HG02623 (cell line): Measurements from ENCODE around the gene CBX7.
"Not testable (repeated sequence)": the region's sequence is repeated elsewhere in the genome, so short reads cannot be mapped to it uniquely, and the experiment has no call there.

Source experiments
- ATAC-seq: cut with Tn5 transposase; IDR thresholded peaks from one replicate; pipeline ENCODE4 v1.9.1; 2021; ENCODE audit warnings: moderate library complexity; ENCODE audit not compliant: unreplicated experiment

CBX7 gene

GRCh38 chr22:39174498-39175352, 22.2 kb upstream of the CBX7 start:
- ATAC-seq, result no peak

- no peak for ATAC-seq
Observed at GRCh38 chr22:39173787-39174497, 21.5 kb upstream of the CBX7 start.

GRCh38 chr22:39173050-39173706, 20.7 kb upstream of the CBX7 start:
- no peak for ATAC-seq

- not testable (repeated sequence) for ATAC-seq
Observed at GRCh38 chr22:39172265-39173049, 20.0 kb upstream of the CBX7 start.

- ATAC-seq, result no peak
Observed at GRCh38 chr22:39171623-39172264, 19.3 kb upstream of the CBX7 start.

GRCh38 chr22:39170825-39171622, 18.5 kb upstream of the CBX7 start:
- no peak for ATAC-seq

- no peak for ATAC-seq
Observed at GRCh38 chr22:39169797-39170466, 17.5 kb upstream of the CBX7 start.

GRCh38 chr22:39166547-39166946, 14.1 kb upstream of the CBX7 start:
- ATAC-seq, result no peak

- not testable (repeated sequence) for ATAC-seq
Observed at GRCh38 chr22:39156093-39156492, 3.6 kb upstream of the CBX7 start.

- no peak for ATAC-seq
Observed at GRCh38 chr22:39155421-39155820, 2.9 kb upstream of the CBX7 start.

- ATAC-seq, result no peak
Observed at GRCh38 chr22:39153220-39153717, 789 bp upstream of the CBX7 start.

GRCh38 chr22:39152024-39152510, 413 bp downstream of the CBX7 start:
- ATAC-seq, result no peak

GRCh38 chr22:39151329-39151975, 1.0 kb downstream of the CBX7 start:
- ATAC-seq, result no peak

- no peak for ATAC-seq
Observed at GRCh38 chr22:39150848-39151215, 1.6 kb downstream of the CBX7 start.

GRCh38 chr22:39149915-39150847, 2.3 kb downstream of the CBX7 start:
- ATAC-seq, result no peak

GRCh38 chr22:39148727-39149535, 3.5 kb downstream of the CBX7 start:
- ATAC-seq, result no peak
